ENCODE measurements around the gene OOSP3.

- TF ChIP-seq CTCF (IDR thresholded peaks at IDR 0.05) (no peak), POLR2AphosphoS5 (IDR thresholded peaks at IDR 0.05) (no peak), POLR2A (IDR thresholded peaks at IDR 0.05; ENCODE audit: low read depth) (no peak), EP300 (IDR thresholded peaks at IDR 0.05) (no peak)
Observed at GRCh38 chr11:59894616-59895015, 16.0 kb downstream of the OOSP3 start.

Data from esophagus muscularis mucosa (tissue), 4 donors.